ENCODE measurements around the gene RGS7. TPM values are rescaled to one million over a fixed set of nuclear protein-coding genes. Genes with fewer than 3 reads are reported as not detected.
"Not testable (repeated sequence)": the region's sequence is repeated elsewhere in the genome, so short reads cannot be mapped to it uniquely, and the experiment has no call there.

RGS7 gene
- total RNA-seq, 2 donors from 2014 or later = not detected

GRCh38 chr1:241208910-241209379 lies 148.1 kb downstream of the RGS7 start:
- DNase-seq (ENCODE audit: low spot score in 2 of 2) = no peak
- Mint-ChIP-seq H3K27ac (no peak overlapping the region), H3K36me3 (no peaks in the 10 kb centered on the region), H3K9me3 (peaks cover 0 to 12% of the 10 kb centered on the region in 2 donors)
- ATAC-seq = no peak

- ATAC-seq = no peak
Observed at GRCh38 chr1:241203817-241204216, 153.2 kb downstream of the RGS7 start.

GRCh38 chr1:241202401-241202800 lies 154.6 kb downstream of the RGS7 start:
- H3K36me3 Mint-ChIP-seq = no peaks in the 10 kb centered on the region
- H3K9me3 Mint-ChIP-seq = peaks cover 8 to 16% of the 10 kb centered on the region in 2 donors
- no peak overlapping the region for H3K27ac Mint-ChIP-seq
- ATAC-seq = no peak
- DNase-seq (ENCODE audit: low spot score in 2 of 2) = no peak

More at GRCh38 chr1:241203817-241204216, 153.2 kb downstream of the RGS7 start:
- Mint-ChIP-seq H3K27ac (no peak overlapping the region), H3K9me3 (peaks cover 8 to 21% of the 10 kb centered on the region in 2 donors), H3K36me3 (no peaks in the 10 kb centered on the region)
- no peak for DNase-seq (ENCODE audit: low spot score in 2 of 2)

- H3K27ac Mint-ChIP-seq = no peak overlapping the region
- no peak for DNase-seq (ENCODE audit: low spot score in 2 of 2)
- H3K9me3 Mint-ChIP-seq = peaks cover 9 to 10% of the 10 kb centered on the region in 2 donors
- ATAC-seq = no peak
- H3K36me3 Mint-ChIP-seq = no peaks in the 10 kb centered on the region
Observed at GRCh38 chr1:241186716-241187115, 170.3 kb downstream of the RGS7 start.

GRCh38 chr1:241181971-241182370 lies 175.0 kb downstream of the RGS7 start:
- DNase-seq (ENCODE audit: low spot score in 2 of 2) (no peak), ATAC-seq (no peak)
- Mint-ChIP-seq H3K27ac (no peak overlapping the region), H3K9me3 (peaks cover 17 to 22% of the 10 kb centered on the region in 2 donors), H3K36me3 (no peaks in the 10 kb centered on the region)

GRCh38 chr1:241181471-241181870 lies 175.5 kb downstream of the RGS7 start:
- no peak for ATAC-seq
- no peak overlapping the region for H3K27ac Mint-ChIP-seq
- peaks cover 20 to 24% of the 10 kb centered on the region in 2 donors for H3K9me3 Mint-ChIP-seq
- no peaks in the 10 kb centered on the region for H3K36me3 Mint-ChIP-seq
- no peak for DNase-seq (ENCODE audit: low spot score in 2 of 2)

GRCh38 chr1:241180569-241180968 lies 176.4 kb downstream of the RGS7 start:
- ATAC-seq = no peak
- no peak for DNase-seq (ENCODE audit: low spot score in 2 of 2)
- Mint-ChIP-seq H3K27ac (no peak overlapping the region), H3K36me3 (no peaks in the 10 kb centered on the region), H3K9me3 (peaks cover 21 to 24% of the 10 kb centered on the region in 2 donors)

- Mint-ChIP-seq H3K9me3 (peaks cover 15% of the 10 kb centered on the region in 2 donors), H3K36me3 (no peaks in the 10 kb centered on the region), H3K27ac (peak overlapping the region in 1 of 2 donors; percentile 0)
- DNase-seq (ENCODE audit: low spot score in 2 of 2) = no peak
- no peak for ATAC-seq
Observed at GRCh38 chr1:241177660-241178059, 179.3 kb downstream of the RGS7 start.

GRCh38 chr1:241172486-241172885 lies 184.5 kb downstream of the RGS7 start:
- no peaks in the 10 kb centered on the region for H3K36me3 Mint-ChIP-seq
- no peak for DNase-seq (ENCODE audit: low spot score in 2 of 2)
- no peak for ATAC-seq
- peaks cover 13 to 16% of the 10 kb centered on the region in 2 donors for H3K9me3 Mint-ChIP-seq
- H3K27ac Mint-ChIP-seq = no peak overlapping the region

- Mint-ChIP-seq H3K36me3 (no peaks in the 10 kb centered on the region), H3K27ac (no peak overlapping the region), H3K9me3 (peaks cover 10 to 14% of the 10 kb centered on the region in 2 donors)
- ATAC-seq (no peak), DNase-seq (ENCODE audit: low spot score in 2 of 2) (no peak)
Observed at GRCh38 chr1:241171991-241172390, 185.0 kb downstream of the RGS7 start.

GRCh38 chr1:241167121-241167630 lies 189.8 kb downstream of the RGS7 start:
- peaks cover 15 to 17% of the 10 kb centered on the region in 2 donors for H3K9me3 Mint-ChIP-seq
- H3K27ac Mint-ChIP-seq = no peak overlapping the region
- no peaks in the 10 kb centered on the region for H3K36me3 Mint-ChIP-seq
- ATAC-seq (no peak), DNase-seq (ENCODE audit: low spot score in 2 of 2) (no peak)

GRCh38 chr1:241166625-241167024 lies 190.4 kb downstream of the RGS7 start:
- Mint-ChIP-seq H3K27ac (no peak overlapping the region), H3K36me3 (no peaks in the 10 kb centered on the region), H3K9me3 (peaks cover 15 to 17% of the 10 kb centered on the region in 2 donors)
- DNase-seq (ENCODE audit: low spot score in 2 of 2) (no peak), ATAC-seq (no peak)

GRCh38 chr1:241165256-241165655 lies 191.7 kb downstream of the RGS7 start:
- DNase-seq (ENCODE audit: low spot score in 2 of 2); H3K36me3 Mint-ChIP-seq; H3K27ac Mint-ChIP-seq; ATAC-seq: not testable (repeated sequence)
- peaks cover 11 to 17% of the 10 kb centered on the region in 2 donors for H3K9me3 Mint-ChIP-seq

GRCh38 chr1:241163363-241163762 lies 193.6 kb downstream of the RGS7 start:
- H3K36me3 Mint-ChIP-seq = no peaks in the 10 kb centered on the region
- no peak for ATAC-seq

GRCh38 chr1:241161188-241161689 lies 195.8 kb downstream of the RGS7 start:
- Mint-ChIP-seq H3K36me3 (no peaks in the 10 kb centered on the region), H3K27ac (no peak overlapping the region), H3K9me3 (peaks cover 5 to 14% of the 10 kb centered on the region in 2 donors)
- ATAC-seq (no peak), DNase-seq (ENCODE audit: low spot score in 2 of 2) (no peak)

More at GRCh38 chr1:241163363-241163762, 193.6 kb downstream of the RGS7 start:
- H3K9me3 Mint-ChIP-seq = peaks cover 10 to 24% of the 10 kb centered on the region in 2 donors
- no peak overlapping the region for H3K27ac Mint-ChIP-seq
- no peak for DNase-seq (ENCODE audit: low spot score in 2 of 2)

GRCh38 chr1:241157435-241157834 lies 199.6 kb downstream of the RGS7 start:
- Mint-ChIP-seq H3K27ac (no peak overlapping the region), H3K36me3 (no peaks in the 10 kb centered on the region), H3K9me3 (peaks cover 7 to 18% of the 10 kb centered on the region in 2 donors)
- no peak for ATAC-seq
- no peak for DNase-seq (ENCODE audit: low spot score in 2 of 2)

GRCh38 chr1:241156231-241156965 lies 200.6 kb downstream of the RGS7 start:
- ATAC-seq = peak in 1 of 2 donors; percentile 32
- peaks cover 7 to 18% of the 10 kb centered on the region in 2 donors for H3K9me3 Mint-ChIP-seq
- no peak overlapping the region for H3K27ac Mint-ChIP-seq
- no peaks in the 10 kb centered on the region for H3K36me3 Mint-ChIP-seq
- DNase-seq (ENCODE audit: low spot score in 2 of 2) = no peak

All from activated naive CD4-positive, alpha-beta T cell treated with anti-CD3 and anti-CD28 coated beads, Interleukin-2, amount 50 U/mL, for 72 hours (primary cell).